NCI-H82 (cell line): ENCODE results near the gene TRNP1.

Experiments used
- DNase-seq: peaks from one replicate; lab custom pipeline; 2025; lab: John Stamatoyannopoulos, UW

The TRNP1 gene

DNA sequence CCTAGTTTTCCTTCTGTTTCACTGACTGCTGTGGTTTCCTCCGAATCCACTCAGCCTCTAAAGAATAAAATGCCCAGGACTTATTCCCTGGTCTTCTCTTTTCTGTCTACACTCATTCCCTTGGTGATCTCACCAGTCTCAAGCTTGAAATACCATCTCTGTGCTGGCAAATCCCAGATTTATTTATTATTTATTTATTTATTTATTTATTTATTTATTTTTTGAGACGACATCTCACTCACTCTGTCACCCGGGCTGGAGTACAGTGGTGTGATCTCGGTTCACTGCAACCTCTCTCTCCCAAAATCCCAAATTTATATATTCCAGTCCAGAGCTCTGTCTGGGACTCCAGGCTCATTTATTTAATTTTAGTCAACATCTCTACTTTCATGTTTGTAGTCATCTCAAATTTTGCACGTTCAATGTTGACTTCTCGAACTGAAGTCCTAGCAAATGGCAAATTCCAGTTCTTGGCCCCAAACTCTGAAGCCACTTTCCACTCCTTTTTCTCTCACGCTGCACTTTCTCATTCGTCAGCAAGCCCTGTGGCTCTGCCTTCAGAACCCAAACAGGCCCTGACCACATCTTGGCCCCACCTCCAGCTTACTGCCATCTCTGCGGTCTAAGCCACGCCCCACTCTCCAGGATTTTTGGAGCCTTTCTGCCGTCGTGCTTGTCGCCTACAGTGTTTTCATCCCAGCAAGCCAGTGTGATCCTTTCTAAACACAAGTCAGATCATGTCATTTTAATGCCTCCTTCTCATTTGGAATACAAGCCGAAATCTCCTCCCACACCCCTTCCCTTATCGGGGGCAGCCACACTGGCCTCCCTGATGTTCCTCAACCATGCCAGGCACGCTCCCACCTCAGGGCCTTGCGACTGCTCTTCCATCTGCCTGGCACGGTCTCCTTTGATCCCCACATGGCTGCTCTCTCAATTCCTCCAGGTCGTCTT is 33.4 kb downstream of the TRNP1 start:
- peak; percentile 88 for DNase-seq

DNA sequence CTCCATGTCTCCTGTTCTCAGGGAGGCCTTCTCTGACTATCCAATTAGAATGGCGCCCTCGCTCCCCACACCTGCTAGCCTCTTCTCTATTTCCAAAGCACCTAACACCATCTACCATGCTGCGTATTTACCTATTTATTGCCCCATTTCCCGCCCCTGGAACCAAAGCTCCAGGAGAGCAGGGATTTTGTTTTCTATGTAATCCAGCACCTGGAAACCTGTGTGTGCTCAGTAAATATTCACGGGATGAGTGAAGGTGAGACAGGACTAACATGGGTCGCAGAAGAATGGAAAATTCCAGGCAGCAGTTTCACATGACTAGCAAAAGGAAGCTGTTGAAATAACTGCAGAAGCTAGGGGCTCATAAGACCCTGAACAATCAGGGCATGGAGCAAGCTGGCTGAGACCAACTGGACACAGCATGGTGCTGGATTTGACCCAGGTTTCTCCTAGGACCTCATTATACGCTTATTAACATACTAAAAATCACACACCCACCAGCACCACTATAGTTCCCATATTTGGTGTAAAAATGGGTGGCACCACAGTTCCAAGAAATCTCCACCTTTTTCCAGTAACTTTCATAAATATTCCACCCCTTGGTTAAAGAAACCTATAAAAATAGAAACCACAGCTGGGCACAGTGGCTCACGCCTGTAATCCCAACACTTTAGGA is 34.2 kb downstream of the TRNP1 start:
- no peak for DNase-seq

DNA sequence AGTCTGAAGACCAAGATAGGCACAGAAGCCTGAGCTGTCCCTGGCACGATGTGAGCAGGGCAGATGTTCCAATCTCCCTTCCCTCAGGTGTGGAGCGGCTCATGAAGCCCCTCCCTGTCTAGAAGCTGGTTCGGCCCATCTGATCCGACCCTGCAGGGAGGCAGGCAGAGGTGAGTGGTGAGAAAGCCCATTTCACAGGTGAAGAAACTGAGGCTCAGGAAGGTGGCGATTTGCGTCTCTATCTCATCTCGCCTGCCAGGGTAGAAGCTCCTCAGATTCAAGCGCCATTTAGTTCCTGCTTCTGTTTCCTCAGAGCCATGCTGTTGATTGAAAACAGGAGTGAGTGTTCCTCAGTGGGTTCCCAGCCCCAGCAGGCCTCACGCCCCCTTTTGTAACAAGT is 36.0 kb downstream of the TRNP1 start:
- DNase-seq, result no peak

DNA sequence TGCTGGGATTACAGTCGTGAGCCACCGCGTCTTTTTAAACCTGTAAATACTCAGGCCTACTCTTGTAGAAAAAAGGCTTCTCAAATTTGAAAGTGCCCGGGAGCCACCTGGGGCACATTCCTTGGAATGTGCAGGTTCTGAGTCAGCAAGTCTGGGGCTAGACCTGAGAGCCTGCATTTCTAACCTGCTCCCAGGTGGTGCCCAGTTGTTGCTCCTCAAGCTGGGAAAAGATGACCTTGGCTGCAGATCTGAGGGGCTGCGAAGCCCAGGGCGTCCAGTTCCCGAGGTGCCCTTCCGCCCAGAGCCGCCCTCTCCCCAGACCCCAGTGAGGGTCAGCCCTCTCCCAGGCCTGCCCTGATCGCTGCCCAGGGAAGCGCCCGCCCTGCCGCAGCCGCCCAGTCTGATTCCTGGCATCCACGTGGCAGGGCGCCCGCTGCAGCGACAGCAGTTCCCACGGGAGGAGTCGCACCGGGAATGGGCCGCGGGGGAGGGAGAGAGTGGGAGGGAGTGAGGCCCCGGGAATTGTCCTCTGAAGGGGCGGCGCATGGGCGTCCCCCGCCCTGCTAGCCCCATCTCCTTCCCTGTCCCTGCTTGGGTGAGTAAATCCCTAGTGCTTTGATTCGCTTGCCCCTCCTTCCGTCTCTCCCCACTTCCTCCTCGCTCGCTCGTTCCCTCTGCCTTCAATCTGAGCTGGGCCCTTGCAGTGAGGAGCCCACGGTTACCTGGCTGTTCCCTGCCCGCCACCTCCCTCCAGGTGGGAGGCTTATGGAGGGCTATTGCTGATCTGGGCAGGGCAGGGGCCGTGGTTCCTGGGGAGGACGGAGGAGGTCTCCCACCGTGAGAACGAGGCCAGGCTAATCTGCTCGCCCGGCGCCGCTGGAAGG is 38.0 kb downstream of the TRNP1 start:
- peak; percentile 88 for DNase-seq

DNA sequence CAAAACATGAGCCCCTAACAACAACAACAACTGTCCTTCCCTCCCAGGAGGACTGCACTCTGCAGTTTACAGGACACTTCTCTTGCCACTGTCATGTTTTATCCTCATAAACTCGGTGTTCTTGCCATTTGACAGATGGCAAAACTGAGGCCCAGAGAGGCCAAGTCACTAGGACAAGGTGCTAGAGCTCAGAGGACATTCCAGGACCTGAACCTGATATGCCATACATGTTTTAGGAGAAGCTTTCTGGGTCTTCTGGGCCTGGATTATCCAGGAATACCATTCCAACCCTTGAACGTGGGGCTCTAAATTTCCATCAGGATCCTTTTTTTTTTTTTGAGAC is 38.6 kb downstream of the TRNP1 start:
- no peak for DNase-seq

DNA sequence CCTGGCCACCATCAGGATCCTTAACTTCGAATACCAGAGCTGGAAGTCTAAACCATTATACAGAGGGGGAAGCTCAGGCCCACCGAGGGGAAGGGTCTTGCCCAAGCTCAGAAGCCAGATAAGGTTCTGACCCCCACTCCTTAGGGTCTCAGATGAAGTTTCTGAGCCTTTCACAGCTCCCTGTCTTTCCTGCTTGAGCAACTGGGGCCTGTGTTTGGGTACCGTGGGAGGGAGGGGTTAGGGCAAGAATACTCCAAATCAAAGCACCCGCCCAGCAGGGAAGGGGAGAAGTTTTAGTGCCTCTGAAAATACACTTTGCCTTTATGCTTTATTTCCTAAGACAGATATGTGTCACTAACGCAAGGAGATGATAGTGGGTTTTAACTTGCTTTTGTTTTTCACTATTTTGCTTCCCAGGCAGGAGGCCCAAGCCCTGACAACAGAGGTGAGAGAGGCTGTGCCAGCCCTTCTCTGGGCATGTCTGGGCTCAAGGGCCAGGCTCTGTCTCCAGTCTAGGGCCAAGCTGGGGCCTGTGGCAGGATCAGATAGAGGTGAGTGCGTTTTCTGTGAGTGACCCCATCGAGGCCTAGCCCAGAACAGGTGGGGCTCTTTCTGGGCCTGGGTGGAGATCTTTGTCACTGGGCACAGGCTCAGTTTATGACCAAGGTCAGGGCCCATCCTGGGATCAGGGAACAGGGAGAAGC is 39.7 kb downstream of the TRNP1 start:
- no peak for DNase-seq

DNA sequence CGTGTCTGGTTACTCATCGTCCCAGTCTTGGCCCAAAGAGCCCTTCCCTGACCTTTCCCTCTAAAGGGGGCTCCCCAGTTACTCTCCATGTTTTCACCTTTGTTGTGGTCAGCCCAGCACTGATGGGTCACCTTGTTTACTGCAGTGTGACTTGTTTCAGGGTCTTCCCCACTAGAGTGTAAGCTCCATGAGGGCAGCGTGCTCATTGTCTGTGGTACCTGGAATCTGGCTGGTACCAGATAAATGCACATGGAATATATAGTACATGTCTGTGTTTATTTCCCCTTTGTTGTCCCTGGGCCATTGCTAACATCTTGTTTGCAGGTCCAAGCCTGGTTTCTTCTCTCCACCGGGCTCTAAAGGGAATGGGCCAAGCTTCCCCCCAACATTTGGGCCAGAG is 41.9 kb downstream of the TRNP1 start:
- no peak for DNase-seq

DNA sequence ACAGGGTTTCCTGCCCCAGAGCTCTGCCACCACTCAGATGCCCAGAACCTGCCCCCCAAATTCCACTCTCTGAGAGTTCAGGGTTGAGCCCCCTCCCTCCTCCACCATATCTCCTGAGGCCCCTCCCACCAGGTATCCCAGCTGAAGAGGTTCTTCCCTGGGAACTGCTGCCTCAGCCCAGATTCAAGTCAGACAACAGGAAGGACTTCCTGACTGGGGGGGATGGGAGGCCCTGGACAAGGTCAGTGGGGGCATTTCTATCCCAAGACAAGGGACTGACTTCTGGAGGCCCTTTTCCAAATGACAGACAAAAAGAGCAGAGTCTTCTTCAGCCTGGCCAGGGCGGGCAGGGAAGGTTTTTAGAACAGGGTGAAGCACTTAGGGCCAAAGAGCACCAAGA is 43.2 kb downstream of the TRNP1 start:
- no peak for DNase-seq

DNA sequence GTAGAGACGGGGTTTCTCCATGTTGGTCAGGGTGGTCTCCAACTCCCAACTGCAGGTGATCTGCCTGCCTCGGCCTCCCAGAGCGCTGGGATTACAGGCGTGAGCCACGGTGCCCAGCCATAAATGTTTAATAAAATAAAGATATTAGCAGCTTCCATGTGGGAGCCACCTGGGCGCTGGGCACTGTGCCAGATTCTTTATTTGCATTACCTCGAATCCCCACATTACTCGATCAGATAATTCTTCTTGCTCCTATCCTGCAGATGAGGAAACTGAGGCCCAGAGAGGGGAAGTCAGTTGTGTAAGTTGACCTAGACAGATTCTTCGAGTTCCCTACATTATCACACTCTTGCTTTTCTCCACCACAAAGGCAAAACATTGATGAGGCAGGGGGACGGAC is 44.0 kb downstream of the TRNP1 start:
- peak; percentile 68 for DNase-seq

DNA sequence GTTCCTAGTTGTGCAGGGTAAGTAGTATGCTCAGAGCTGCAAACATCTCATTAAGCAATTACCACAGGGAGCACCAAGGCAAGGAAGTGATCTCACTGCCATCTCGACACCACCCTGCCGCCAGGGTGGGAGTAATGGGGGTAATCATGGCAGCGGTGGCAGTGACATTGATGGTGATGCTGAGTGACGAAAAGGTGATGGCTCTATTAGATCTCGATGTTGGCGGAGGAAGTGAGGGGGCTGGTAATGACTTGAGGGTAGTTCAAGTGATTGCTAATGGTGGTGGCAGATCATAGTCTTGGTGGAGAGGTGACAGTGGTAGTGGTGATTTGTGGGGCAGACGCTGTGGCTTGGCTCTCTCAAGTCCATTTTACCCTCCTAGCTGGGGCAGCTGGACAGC is 44.5 kb downstream of the TRNP1 start:
- DNase-seq, result peak; percentile 40

DNA sequence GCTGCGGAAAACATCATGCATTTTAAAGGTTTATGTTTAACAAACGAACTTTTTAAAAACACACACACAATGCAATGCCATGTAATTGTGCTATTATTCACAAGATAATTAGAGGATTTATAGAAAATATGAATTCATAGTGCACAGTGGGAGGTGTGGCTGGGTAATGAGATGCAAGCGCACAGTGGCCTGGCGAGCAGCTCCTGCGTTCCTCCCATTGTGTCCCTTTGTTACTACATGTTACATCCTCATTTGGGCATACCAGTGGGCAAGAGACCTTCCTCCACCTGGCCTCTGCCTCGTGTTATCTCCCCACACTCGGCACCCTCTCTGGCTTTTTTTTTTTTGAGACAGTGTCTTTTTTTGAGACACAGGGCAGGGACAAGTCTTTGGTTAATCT is 49.2 kb downstream of the TRNP1 start:
- no peak for DNase-seq

DNA sequence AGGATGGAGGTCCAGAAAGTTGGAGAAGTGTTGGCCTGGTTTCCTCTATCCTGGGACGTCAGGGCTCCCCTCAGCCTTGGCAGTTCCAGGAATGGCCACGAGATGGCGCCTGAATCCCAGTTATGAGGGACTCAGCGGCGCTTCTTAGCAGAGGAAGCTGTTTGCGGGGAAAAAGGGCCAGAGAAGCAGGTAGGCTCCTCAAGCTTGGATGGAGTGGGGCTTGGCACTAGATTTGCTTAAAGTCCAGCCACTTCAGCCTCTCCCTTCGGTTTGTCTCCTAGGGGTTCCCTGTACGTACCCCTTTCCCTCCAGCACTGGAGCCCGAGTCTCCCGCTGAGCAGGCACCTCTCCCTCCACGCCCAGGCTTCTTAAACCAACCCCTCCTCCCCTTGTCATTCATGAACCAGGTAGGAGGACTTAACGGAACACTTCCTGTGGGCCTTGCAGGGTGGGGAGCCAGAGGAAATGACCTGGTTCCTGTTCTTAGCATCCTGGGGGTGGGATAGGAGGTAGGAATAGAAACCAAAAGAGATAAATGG is 51.2 kb downstream of the TRNP1 start:
- DNase-seq, result peak; percentile 92

DNA sequence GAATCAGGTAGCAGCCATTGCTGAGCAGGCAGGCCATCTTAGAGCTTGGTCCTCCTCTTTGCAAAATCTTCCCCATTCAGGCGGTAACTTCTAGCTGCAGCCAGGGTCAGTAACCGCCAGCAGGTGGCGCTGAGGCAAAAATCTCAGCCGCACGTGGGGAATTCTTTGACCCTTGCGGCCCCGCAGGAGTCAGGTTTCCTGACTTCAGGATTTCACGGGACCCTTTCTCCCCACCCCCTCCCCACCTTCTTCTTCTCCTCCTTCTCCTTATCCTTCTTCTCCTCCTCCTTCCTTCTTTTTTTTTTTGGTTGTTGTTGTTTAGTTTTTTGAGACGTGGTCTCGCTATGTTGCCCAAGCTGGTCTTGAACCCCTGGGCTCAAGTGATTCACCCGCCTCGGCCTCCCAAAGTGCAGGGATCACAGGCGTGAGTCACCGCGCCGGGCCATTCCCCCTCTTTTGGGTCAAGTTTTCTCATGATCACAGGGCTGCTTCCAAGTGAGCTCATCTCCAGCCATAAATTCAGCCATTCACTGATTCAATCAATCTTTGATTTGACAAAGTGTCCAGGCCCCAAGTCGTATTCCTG is 52.6 kb downstream of the TRNP1 start:
- peak; percentile 84 for DNase-seq

DNA sequence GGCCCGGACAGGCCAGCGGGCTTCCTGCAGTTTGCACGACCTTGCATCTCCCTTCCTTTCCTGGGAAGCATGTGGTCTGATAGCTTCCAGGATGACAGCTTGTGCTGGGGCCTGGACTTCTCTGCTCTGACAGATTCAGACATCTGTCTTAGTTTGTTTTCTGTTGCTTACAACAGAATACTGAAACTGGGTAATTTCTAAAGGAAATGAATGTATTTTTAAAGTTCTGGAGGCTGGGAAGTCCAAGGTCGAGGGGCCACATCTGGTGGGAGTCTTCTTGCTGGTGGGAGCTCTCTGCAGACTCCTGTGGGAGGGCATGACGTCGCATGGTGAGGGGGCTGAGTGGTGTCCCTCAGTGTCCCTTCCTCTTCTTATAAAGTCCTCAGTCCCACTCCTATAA is 54.4 kb downstream of the TRNP1 start:
- DNase-seq, result peak; percentile 78

DNA sequence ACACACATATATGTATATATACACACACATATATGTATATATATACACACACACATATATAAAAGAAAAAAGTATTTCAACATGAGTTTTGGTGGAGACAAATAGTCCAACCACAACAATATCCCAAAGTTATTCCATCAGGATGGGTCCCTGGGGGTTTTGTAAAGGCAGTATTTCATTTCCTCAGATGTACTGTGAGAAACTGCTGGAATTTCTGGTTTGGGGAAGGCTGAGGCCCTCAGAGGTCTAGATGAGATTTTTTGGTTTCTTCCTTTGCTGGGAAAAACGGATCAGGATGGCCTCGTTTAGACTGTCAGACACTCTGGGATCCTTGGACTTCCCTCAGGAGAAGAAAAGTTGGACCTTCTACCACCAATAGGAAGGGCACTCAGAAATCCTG is 55.6 kb downstream of the TRNP1 start:
- DNase-seq, result no peak

DNA sequence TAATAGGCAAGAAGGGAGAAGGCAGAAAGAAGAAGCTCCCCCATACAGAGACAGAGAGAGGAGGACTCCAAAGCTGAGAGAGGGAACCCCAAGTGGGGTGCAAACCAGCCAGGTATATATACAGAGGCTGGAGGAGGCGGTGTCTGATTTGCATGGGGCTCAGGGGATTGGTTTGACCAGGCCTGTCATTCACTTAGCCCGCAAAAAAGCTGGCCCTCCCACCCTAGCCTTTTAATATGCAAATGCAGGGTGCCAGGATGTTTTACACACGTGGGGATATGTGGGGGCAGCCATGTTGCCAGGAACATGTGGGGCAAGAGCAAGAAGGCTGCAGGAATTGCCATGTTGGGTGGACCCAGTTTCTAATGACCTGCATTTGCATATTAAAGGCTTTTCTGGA is 56.1 kb downstream of the TRNP1 start:
- DNase-seq, result peak; percentile 76
